ENCODE data around the gene PTCHD1. TPM values are rescaled to one million over a fixed set of nuclear protein-coding genes. Genes with fewer than 3 reads are reported as not detected.
A peak's percentile ranks its signal among the peaks of the same experiment; 100 is the strongest.

The PTCHD1 gene
- total RNA-seq, 1 experiment from 2014 or later, result not detected

GRCh38 chrX:23398570-23398969 lies 63.9 kb downstream of the PTCHD1 start:
- BruUV-seq (replicated peaks), result no TSS peak
- no peak overlapping the region for H3K9ac ChIP-seq (ENCODE audit: low read length)
- ChIA-PET CTCF (no interaction called here), RAD21 (ENCODE audit: low non-redundant PET in 1 of 2, low total read pairs in 2 of 2, uncharacterized antibody in 2 of 2, unreplicated experiment in 2 of 2) (no interaction called here), POLR2A (no interaction called here)
- H4K20me1 ChIP-seq (ENCODE audit: insufficient read depth), result no peaks in the 10 kb centered on the region
- no peak overlapping the region for H2AFZ ChIP-seq (ENCODE audit: low read depth, low read length, poor library complexity, severe bottlenecking)
- H3K79me2 ChIP-seq (ENCODE audit: insufficient read depth, low read length), result no peaks in the 10 kb centered on the region
- intact Hi-C loops (cut with micrococcal nuclease), result no loop called here
- no peaks in the 10 kb centered on the region for H3K9me2 ChIP-seq (ENCODE audit: insufficient read depth)
- H3K36me3 ChIP-seq (ENCODE audit: control insufficient read depth in 1 of 2, insufficient read depth in 2 of 2, low read length in 2 of 2), result no peaks in the 10 kb centered on the region
- no peaks in the 10 kb centered on the region for H3K4me1 ChIP-seq (ENCODE audit: control insufficient read depth in 1 of 2, insufficient read depth in 2 of 2, low read length in 2 of 2)
- no peak overlapping the region for H3K27ac ChIP-seq (ENCODE audit: low read depth, low read length)
- H3K4me3 ChIP-seq (replicated peaks in 1 of 2; ENCODE audit: low read depth in 1 of 2, low read length in 2 of 2), result no peak overlapping the region
- H3K27me3 ChIP-seq (ENCODE audit: insufficient read depth, low read length), result no peaks in the 10 kb centered on the region
- TF ChIP-seq YY1 (IDR thresholded peaks at IDR 0.05; ENCODE audit: extremely low read depth, insufficient replicate concordance, low read depth, low read length), result no peak
- no peak for TF ChIP-seq ELF1 (IDR thresholded peaks at IDR 0.05; ENCODE audit: borderline replicate concordance, low read depth)
- no peak for TF ChIP-seq ATF3 (IDR thresholded peaks at IDR 0.05)
- no peaks in the 10 kb centered on the region for H3K9me3 ChIP-seq (ENCODE audit: control insufficient read depth in 1 of 2, insufficient read depth in 1 of 2, low read depth in 1 of 2, low read length in 2 of 2)
- no peak for ATAC-seq
- DNase-seq (ENCODE audit: low read depth, low spot score), result no peak
- H3K4me2 ChIP-seq (ENCODE audit: low read length), result no peak overlapping the region

GRCh38 chrX:23403849-23404248 lies 69.2 kb downstream of the PTCHD1 start:
- DNase-seq (ENCODE audit: low read depth, low spot score), result peak; percentile 6
- H3K9me3 ChIP-seq (ENCODE audit: control insufficient read depth in 1 of 2, insufficient read depth in 1 of 2, low read depth in 1 of 2, low read length in 2 of 2), result no peaks in the 10 kb centered on the region

More at GRCh38 chrX:23403849-23404248, 69.2 kb downstream of the PTCHD1 start:
- BruUV-seq (replicated peaks), result no TSS peak
- peak; percentile 53 for ATAC-seq
- no peak overlapping the region for H3K4me3 ChIP-seq (replicated peaks in 1 of 2; ENCODE audit: low read depth in 1 of 2, low read length in 2 of 2)
- intact Hi-C loops (cut with micrococcal nuclease), result loop anchor here (1.0 to 5.0 kb wide), 2 partner anchors 150 to 213 kb away; no protein-coding TSS in a partner anchor
- no peaks in the 10 kb centered on the region for H3K27me3 ChIP-seq (ENCODE audit: insufficient read depth, low read length)
- POLR2A ChIA-PET, result no interaction called here
- no peak overlapping the region for H2AFZ ChIP-seq (ENCODE audit: low read depth, low read length, poor library complexity, severe bottlenecking)
- H3K36me3 ChIP-seq (ENCODE audit: control insufficient read depth in 1 of 2, insufficient read depth in 2 of 2, low read length in 2 of 2), result no peaks in the 10 kb centered on the region
- H3K9me2 ChIP-seq (ENCODE audit: insufficient read depth), result no peaks in the 10 kb centered on the region
- no peaks in the 10 kb centered on the region for H3K79me2 ChIP-seq (ENCODE audit: insufficient read depth, low read length)
- H4K20me1 ChIP-seq (ENCODE audit: insufficient read depth), result no peaks in the 10 kb centered on the region
- TF ChIP-seq ZFX (IDR thresholded peaks at IDR 0.05) (no peak), RAD21 (IDR thresholded peaks at IDR 0.05; ENCODE audit: low read depth) (peak; percentile 47), CTCF (IDR thresholded peaks at IDR 0.05 in 2 of 3, conservative IDR thresholded peaks at IDR 0.05 in 1 of 3; ENCODE audit: borderline replicate concordance in 1 of 3, insufficient read depth in 1 of 3, low read depth in 2 of 3, low read length in 2 of 3) (peak; percentile 20 to 40 (median 23); a peak in 3 of 6 replicates)
- H3K4me1 ChIP-seq (ENCODE audit: control insufficient read depth in 1 of 2, insufficient read depth in 2 of 2, low read length in 2 of 2), result no peaks in the 10 kb centered on the region
- RAD21 ChIA-PET (ENCODE audit: low non-redundant PET in 1 of 2, low total read pairs in 2 of 2, uncharacterized antibody in 2 of 2, unreplicated experiment in 2 of 2), result no interaction called here
- no peak overlapping the region for H3K9ac ChIP-seq (ENCODE audit: low read length)
- no peak overlapping the region for H3K27ac ChIP-seq (ENCODE audit: low read depth, low read length)
- no peak overlapping the region for H3K4me2 ChIP-seq (ENCODE audit: low read length)
- CTCF ChIA-PET, result no interaction called here
